NCI-H526 treated with DMSO at 0.1 percent for 48 hours (cell line): ENCODE results near the gene GORASP2.
"Not testable (repeated sequence)": the region's sequence is repeated elsewhere in the genome, so short reads cannot be mapped to it uniquely, and the experiment has no call there.

Experiments
- DNase-seq: peaks from one replicate; lab custom pipeline; 2025; lab: John Stamatoyannopoulos, UW

GORASP2 gene

DNA sequence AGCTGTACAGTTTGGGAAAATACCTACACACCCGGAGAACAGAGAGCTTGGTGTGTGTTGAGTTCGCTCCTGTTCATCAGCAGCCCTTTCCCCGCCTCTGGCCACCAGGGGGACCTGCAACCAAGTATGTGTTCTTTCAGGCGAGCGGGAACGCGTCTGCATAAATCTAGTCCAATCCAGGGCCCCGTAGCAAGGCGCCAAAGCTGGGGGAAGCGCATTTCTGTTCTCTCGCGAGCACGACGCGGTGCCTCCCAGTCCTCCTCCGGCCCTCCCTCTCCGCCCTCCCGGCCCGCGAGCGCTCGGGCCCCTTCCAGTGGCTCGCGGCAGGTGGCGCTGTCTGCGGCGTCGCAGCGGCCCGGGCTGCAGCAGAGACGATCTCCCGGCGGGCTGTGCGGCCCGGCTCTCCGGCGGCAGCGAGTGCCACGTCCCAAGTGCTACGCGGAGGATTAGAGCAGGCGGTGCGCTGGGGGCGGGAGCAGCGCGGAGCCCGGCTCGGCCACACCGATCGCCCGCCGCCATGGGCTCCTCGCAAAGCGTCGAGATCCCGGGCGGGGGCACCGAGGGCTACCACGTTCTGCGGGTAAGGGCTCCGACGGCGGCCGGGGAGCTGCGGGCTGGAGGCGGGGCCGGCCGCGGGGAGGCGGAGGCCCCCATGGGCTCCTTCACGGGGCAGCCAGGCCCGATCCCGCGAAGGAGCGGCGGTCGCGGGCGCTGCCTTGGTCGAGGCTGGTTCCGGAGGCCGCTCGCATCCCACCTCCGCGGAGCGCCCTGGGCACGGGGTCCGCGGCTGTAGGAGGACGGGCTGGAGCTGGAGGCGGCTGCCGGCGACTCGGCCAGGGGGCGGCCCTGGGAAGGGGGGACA lies at the start of gene GORASP2:
Gene GORASP2, plus strand, starts transcription at position 430 of the 862 bp plus-strand sequence. Its CDS starts 88 bp downstream, at position 518.
- peak; percentile 99 for DNase-seq

DNA sequence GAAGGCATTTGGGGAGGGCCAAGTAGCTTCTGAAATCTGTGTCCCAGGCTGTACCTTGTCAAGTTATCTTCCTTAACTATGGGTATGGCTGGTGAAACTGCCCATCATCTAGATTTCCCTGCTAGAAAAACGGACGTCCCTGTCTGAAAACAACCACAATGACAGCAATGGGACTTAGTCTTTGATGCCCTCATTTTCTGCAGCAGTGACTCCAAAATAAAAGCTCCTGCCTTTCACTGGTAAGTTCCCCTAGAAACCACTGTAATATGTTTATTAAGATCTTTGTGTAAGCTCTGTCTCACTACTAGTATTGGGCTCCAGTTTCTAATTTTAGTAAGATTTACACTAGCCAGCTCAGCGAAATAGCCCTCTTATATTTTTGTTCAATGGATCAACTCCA lies 47.2 kb upstream of the GORASP2 start:
- DNase-seq = no peak

DNA sequence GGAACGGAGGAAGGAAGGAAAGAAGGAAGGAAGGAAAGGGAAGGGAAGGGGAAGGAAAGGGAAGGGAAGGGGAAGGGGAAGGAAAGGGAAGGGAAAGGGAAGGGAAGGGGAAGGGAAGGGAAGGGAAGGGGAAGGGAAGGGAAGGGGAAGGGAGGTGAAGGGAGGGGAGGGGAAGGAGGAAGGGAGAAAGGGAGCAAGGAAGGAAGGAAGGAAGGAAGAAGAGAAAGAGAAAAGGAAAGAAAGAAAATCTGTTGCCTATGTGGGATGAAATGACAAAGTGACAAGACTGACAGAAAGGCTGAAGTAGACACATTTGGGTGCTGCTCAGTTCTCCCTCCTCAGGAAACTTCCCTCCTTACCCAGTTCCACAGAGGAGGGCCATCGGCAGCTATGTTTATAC lies 46.3 kb upstream of the GORASP2 start:
- no peak for DNase-seq

DNA sequence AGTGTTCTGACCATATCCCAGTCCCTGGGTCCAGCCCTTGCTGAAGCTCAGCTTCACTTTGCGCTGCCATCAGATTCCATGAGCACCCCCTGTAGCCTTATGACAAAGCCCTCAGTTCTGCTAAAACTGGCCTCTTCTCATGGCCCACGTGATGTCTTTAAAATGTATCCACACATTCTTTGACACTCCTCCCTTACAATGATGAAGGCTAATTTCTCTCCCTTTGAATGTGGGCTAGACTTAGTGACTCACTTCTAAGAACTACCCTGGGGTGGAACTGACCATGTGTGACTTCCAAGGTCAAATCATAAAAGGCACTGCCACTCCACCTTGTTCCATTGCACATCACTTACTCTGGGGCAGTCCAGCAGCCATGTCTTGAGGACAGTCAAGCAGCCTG lies 45.4 kb upstream of the GORASP2 start:
- no peak for DNase-seq

DNA sequence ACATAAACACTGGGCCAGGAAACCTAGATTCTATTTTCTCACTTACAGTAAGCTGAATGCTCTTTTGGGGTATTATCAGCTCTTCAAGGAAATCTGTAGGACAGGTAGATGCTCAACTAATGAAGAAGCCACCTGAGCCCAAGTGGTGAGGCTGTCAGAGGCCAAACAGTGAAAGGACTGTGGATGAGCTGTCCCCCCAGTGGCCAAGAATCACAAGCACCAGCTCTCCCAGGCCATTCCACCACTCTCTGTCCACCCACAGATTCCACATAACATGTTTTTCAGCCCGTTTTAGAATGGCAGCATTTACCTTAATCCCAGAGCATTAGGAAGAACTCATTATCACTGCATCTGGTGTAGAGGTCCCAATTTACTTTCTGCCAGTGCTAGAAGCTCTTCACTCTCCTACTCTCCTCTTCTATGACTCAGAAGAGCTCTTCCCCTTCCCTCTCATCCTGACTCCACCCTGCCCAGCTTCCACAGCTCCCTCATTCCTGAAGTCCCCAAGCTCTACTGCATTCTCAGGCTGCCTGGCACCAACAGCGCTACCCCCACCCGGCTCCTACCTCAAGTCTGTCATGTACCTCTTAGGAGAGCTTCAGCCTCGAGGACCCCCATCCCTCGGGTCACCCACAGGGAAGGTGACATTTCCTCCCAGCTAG lies 43.8 kb upstream of the GORASP2 start:
- no peak for DNase-seq

DNA sequence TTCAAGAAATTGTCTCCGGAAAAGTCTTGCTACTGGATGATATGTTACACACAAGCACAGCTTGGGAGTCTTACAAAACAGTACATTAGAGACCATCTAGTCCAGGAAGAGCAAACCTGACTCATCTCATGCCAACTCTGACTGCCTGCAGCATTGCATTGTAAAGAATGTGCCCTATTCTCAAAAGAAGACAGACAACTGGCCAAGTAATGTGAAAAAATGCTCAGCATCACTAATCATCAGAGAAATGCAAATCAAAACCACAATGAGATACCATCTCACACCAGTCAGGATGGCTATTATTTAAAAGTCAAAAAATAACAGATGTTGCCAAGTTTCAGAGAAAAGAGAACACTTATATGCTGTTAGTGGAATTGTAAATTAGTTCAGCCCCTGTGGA lies 42.7 kb upstream of the GORASP2 start:
- no peak for DNase-seq

DNA sequence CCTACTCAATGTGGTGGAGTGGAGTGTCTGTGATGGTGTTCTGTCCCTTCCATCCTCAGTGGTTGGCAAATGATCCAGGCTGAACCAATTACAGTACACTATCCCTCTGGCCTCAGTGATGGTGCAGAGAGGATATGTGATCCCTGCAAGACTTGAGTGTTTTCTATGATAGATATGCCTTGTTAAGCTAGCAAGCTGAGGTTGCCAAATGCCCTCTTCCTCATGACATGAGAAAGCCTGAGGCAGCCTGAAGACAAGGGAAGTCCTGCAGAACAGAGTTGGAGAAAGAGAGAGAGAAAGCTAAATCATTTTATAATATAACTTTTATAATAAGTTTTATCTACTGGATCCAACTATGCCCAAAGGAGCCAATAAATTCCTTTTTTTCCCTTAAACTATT lies 41.6 kb upstream of the GORASP2 start:
- DNase-seq = no peak

DNA sequence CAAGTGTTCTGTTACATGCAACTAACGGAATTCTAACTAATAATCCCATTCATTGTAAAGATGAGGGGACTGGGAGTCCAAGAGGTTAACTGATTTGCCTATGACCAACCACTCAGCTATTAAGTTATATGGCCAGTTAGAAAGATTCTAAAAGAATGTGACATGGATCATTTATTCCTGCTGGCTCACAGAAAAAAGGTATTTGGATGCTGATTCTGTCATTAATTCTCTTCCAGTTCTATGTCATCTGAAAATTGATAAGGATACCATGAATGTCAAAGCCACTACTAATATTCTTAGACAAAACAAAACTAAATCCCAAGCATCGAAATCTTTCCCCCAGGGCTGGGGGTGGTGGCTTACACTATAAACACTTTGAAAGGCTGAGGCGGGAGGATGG lies 41.2 kb upstream of the GORASP2 start:
- DNase-seq = no peak

DNA sequence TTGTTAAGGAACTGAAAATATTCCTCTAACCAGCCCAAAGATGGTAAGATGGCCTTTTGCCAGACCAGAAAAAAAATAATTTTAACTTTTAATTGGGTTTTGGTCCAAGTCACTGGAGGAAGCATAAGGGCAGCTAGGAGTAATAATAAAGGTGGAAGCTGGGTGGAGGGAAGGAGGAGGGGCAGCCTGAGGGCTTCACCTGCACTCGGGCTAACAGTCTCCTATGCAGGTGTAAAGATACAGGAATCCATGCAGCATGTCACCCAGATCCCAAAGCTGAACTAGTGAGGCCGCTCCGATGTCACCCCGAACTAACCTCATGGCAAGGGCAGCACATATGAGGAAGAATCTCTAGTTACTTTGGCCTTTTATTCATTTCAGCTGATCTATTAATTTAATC lies 37.2 kb upstream of the GORASP2 start:
- DNase-seq = no peak

DNA sequence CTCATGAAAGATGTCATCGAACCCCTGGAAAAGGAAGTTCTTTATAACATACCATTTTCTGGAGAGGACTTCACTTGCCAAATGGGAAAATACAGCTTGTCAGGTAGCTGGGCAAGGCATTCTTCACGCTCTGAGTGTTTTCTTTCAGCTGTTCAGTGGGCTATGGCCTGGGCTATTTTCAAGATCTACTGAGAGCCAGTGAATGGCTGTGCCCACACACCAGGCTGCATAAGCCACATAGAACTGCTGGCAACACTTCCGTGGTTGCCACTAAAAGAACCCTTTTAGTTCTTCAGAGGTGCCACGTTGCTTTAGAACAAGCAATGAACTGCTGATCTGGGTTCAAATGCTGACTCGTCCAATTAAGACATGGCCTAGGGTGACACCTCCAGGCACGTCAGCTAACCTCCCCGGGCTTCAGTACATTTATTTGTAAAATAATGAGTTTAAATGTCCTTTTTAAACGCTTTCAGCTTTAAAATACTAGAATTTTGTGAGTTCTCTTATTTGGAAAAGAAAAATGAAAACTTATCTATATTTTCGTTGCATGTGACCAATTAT lies 36.6 kb upstream of the GORASP2 start:
- no peak for DNase-seq

DNA sequence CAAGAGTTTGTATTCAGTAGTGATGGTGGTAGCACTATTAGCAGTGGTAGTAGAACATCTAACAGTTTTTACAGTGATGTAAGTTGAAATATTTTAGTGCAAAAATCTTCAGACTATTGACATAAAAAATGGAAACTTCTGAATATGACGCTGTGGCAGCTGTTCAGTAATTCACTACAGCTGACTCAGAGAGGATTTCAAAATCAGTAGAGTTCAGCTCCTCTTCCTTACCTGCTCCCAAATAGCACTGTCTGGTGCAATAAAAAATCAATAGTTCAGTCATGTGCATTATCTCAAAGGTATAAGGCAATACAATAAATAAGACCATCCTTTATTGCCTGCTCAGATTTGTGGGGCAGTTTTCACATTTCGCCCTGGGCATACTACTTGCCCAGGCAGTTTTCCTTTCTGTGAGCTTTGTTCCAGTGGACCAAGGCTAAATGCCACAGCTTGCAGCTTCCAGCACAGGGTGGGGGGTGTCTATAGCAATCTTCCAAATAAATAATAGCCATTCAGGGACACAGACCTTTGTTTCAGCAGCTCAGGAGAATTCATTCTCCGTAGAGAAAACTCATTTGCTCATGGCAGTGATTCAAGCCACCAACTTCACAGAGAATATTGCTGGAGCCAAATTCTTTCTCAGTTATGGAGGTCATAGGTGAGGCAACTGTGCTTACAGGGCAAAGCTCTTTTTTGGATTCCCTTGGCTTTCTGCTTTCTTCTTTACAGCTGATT lies 33.9 kb upstream of the GORASP2 start:
- DNase-seq = no peak

DNA sequence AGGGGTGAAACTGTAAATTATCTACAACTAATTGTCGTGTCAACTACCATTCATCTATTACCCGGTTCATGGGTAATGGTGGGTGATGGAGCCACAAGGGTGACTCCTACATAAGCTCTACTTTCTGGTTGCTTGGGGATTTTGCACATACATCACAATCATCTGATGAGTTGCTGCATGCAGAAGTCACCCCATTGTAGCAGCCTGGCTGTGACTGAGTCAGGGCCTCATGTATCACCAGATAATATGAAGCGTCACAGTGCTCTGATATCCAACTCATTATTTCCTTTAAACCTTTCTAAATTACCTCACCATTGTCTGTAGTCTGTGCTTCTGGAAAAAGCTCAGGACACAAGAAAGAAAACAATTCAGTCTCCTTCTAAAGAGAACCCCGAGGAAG lies 32.4 kb upstream of the GORASP2 start:
- no peak for DNase-seq

DNA sequence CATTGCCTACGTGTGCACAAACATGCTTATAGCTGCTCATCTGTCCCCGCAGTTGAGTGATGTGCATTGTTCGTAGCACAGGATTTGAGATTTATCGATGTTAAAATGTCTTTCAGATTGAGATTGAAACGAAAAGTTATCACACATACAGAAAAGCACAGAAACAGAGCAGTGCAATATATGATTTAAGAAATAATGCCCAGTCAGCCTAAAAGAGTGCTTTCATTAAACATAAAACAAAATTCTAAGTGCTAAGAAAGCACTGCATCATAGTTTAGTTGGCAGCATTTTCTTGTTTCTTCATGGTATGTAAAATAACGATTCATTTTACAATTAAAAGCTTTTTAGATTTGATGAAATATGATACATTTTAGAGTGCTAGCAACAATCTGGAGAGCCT lies 31.9 kb upstream of the GORASP2 start:
- DNase-seq = no peak

DNA sequence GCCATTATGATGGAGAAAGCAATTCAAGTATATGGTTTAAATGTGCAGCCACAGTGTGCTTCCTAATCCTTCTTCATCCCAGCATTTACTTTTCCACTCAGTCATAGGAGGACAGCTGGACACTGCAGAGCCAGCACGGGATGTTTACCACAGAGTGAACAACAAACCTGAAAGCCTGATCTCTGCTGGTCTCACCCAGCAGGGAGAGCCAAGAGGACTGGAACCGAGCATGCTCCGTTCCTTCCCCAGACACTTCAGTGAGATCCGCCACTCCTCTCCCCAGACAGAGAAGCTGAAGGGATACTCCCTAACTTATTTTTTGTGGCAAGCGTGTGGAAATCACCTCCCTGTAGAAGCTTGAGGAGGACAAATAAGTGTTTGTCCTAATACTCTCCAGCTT lies 23.2 kb upstream of the GORASP2 start:
- no peak for DNase-seq

DNA sequence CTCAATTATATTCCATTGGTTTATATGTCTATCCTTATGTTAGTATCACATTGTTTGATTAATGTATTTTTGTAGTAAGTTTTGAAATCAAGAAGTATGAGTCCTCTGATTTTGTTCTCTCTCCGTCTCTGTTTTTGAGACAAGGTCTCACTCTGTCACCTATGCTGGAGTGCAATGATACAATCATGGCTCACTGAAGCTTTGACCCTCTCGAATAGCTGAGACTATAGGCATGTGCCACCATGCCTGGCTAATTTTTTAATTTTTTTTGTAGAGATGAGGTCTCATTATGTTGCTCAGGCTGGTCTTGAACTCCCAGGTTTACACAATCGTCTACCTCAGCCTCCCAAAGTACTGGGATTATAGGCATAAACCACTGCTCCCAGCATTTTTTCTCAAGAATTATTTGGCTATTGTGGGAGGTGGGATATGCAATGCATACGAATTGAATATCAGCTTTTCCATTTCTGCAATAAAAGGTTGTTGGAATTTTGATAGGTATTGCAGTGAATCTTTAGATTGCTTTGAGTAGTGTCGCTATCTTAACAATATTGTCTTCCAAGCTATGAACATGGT lies 17.7 kb upstream of the GORASP2 start:
- DNase-seq = no peak

DNA sequence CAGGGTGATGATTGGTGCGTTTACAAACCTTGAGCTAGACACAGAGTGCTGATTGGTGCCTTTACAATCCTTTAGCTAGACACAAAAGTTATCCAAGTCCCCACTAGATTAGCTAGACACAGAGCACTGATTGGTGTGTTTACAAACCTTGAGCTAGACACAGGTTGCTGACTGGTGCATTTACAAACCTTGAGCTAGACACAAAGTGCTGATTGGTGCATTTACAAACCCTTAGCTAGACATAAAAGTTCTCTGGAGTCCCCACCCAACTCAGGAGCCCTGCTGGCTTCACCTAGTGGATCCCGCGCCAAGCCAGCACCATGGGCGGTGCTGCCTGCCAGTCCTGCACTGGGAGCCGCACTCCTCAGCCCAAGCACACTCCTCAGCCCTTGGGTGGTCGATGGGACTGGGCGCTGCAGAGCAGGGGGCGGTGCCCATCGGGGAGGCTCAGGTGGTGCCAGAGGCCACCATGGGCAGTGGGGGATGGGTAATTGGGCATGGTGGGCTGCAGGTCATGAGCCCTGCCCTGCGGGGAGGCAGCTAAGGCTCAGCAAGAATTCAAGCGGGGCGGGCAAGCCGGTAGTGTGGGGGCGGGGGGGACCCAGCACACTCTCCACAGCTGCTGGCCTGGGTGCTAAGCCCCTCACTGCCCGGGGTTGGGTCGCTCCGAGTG lies 13.9 kb upstream of the GORASP2 start:
- DNase-seq = not testable (repeated sequence)

DNA sequence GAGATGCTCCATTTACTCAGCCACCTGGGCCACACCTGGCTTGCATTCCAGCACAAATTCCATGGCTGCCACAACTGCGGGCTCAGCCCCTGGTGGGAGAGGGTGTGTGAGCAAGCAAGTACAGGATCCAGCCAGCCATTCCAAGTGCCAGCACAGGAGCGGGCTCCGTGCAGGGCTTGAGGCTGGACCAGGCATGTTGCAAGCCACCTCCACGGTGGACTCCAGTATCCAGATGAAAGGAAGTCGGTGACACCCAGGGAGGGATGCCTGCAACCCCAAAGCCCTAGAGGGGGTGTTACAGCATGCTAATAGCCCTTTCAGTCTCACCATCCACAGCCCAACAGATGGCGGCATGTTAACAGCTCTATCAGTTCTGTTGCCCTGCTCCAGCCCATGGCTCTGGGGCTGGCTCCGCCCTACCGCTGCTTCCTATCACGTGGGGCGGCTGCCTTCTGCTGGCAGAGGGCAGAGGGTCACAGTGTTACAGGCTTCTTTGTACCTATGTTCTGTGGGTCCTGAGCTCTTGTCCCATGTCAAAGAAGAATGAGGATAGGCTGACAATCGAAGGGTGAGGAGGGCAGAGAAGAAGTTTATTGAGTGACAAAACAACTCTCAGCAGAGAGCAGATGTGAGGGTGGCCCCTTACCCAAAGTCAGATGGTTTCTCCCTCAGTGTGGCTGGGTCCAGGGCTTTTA lies 11.7 kb upstream of the GORASP2 start:
- no peak for DNase-seq

DNA sequence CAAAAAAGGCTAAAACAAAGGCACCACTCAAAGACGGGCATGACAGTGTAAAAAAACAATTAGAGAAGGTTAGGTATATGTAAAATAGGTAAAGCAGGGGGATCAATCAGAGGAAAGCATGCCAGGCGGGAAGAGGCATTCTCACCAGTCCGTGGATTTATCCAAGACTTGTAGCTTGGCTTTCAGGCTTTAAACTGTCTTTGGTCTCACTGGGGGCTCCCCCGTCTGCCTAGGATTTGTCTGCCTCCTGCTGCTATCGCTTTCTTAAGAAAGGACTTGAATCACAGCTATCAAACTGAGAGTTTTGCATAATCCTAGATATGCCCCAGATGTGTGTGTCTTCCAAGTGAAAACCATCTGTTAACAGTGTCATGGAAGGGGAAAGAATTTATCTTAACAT lies 11.1 kb upstream of the GORASP2 start:
- DNase-seq = no peak

DNA sequence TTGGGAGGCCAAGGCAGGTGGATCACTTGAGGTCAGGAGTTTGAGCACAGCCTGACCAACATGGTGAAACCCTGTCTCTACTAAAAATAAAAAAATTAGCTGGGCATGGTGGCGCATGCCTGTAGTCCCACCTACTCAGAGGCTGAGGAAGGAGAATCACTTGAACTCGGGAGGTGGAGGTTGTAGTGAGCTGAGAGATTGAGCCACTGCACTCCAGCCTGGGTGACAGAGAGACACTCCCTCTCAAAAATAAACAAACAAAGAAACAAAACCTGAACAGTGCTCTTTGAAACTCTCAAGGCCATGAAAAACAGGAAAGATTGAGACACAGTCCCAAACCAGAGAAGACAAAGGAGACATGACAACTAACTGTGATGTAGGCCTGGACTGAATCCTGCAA lies 7.2 kb upstream of the GORASP2 start:
- DNase-seq = not testable (repeated sequence)

DNA sequence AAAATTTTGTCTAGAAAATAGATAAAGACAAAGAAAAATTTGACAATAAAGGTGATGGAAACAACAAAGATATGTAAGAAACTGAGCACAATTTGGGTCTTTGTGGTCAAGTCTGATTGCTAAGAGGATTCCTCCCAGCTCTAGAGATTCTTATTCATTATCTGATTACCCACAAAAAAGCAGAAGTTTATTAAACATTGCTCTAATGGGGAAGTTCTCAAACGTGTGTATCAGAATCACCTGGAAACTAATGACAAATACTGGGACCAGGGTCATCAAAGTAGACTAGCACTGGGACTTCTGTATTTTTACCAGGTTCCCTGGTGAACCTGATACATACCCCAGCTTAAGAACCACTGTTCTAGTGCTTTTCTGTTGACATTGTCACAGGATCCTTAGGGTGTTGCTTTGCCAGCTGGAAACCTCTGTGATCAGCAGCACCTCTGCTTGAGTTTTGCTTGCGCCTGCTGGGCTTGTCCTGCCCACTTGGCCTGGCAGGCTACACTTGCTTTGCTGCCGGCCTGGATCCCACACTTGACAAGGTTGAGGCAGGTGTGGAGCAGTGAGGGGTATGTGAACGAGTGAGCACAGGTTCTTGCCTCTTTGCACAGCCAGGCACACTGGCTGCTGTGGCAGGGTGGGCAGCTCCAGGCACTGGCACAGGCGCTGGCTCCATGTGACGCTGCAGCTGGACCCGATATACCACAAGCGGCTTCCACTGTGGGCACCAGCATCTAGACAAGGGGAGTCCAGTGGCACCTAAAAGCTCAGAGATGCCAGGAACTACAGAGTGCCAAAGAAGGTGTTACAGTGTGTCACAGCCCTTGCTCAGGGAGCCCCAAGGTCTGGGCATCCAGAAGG lies 6.2 kb upstream of the GORASP2 start:
- no peak for DNase-seq
